Activated CD4-positive, alpha-beta T cell treated with anti-CD3 and anti-CD28 coated beads, Interleukin-2, Interleukin-6, amounts not matched to agents 100 ng/mL and 50 ng/mL, durations not matched to agents 16 hours and 8 hours (primary cell): ENCODE data around the gene CITED4.

Experiments
- DNase-seq: peaks from one replicate; pipeline ENCODE4 v3.0.0-alpha.2; 2020

Gene CITED4

GRCh38 chr1:40831001-40831732, 31.0 kb downstream of the CITED4 start:
- no peak for DNase-seq

GRCh38 chr1:40830419-40830943, 31.7 kb downstream of the CITED4 start:
- no peak for DNase-seq

- no peak for DNase-seq
Measured at GRCh38 chr1:40829631-40830245, 32.4 kb downstream of the CITED4 start.

- no peak for DNase-seq
Measured at GRCh38 chr1:40825996-40826395, 36.2 kb downstream of the CITED4 start.

- no peak for DNase-seq
Measured at GRCh38 chr1:40825435-40825788, 36.8 kb downstream of the CITED4 start.

- DNase-seq: no peak
Measured at GRCh38 chr1:40824591-40825434, 37.4 kb downstream of the CITED4 start.

- no peak for DNase-seq
Measured at GRCh38 chr1:40823983-40824382, 38.2 kb downstream of the CITED4 start.

GRCh38 chr1:40823345-40823744, 38.8 kb downstream of the CITED4 start:
- no peak for DNase-seq

GRCh38 chr1:40822890-40823289, 39.3 kb downstream of the CITED4 start:
- no peak for DNase-seq

- no peak for DNase-seq
Measured at GRCh38 chr1:40820911-40821693, 41.1 kb downstream of the CITED4 start.

GRCh38 chr1:40820251-40820797, 41.8 kb downstream of the CITED4 start:
- no peak for DNase-seq

- DNase-seq: no peak
Measured at GRCh38 chr1:40819101-40819500, 43.1 kb downstream of the CITED4 start.

- DNase-seq: peak; percentile 86
Measured at GRCh38 chr1:40818264-40818961, 43.8 kb downstream of the CITED4 start.

GRCh38 chr1:40817791-40818263, 44.3 kb downstream of the CITED4 start:
- peak; percentile 22 for DNase-seq

- DNase-seq: no peak
Measured at GRCh38 chr1:40815420-40815819, 46.7 kb downstream of the CITED4 start.
